Measurements from ENCODE around the gene UQCR11.
A peak's percentile ranks its signal among the peaks of the same experiment; 100 is the strongest.
"Not testable (repeated sequence)": the region's sequence is repeated elsewhere in the genome, so short reads cannot be mapped to it uniquely, and the experiment has no call there.

Gene UQCR11

GRCh38 chr19:1605236-1606137, at the start of gene UQCR11:
TSS of gene UQCR11 (minus strand) at chr19:1605462. CDS start at chr19:1605409, 53 bp downstream.
- DNase-seq (ENCODE audit: low spot score) = peak; percentile 88

- DNase-seq (ENCODE audit: low spot score) = no peak
These were observed 49.0 kb upstream of the UQCR11 start for GRCh38 chr19:1654178-1654792.

- DNase-seq (ENCODE audit: low spot score) = no peak
These were observed 48.0 kb upstream of the UQCR11 start for GRCh38 chr19:1653300-1653628.

- peak; percentile 96 for DNase-seq (ENCODE audit: low spot score)
These were observed 47.4 kb upstream of the UQCR11 start, which contains the start of gene TCF3 for GRCh38 chr19:1652471-1653299. TSS of gene TCF3 (minus strand) at chr19:1652615. CDS start at chr19:1650248, 2,367 bp downstream.

- no peak for DNase-seq (ENCODE audit: low spot score)
These were observed 46.5 kb upstream of the UQCR11 start for GRCh38 chr19:1651568-1652291.

GRCh38 chr19:1650650-1651567, 45.6 kb upstream of the UQCR11 start:
- no peak for DNase-seq (ENCODE audit: low spot score)

- no peak for DNase-seq (ENCODE audit: low spot score)
These were observed 44.7 kb upstream of the UQCR11 start for GRCh38 chr19:1649706-1650649.

GRCh38 chr19:1648920-1649541, 43.8 kb upstream of the UQCR11 start:
- no peak for DNase-seq (ENCODE audit: low spot score)

GRCh38 chr19:1648459-1648849, 43.2 kb upstream of the UQCR11 start:
- DNase-seq (ENCODE audit: low spot score) = no peak

GRCh38 chr19:1647501-1648458, 42.5 kb upstream of the UQCR11 start:
- DNase-seq (ENCODE audit: low spot score) = no peak

GRCh38 chr19:1646659-1647453, 41.6 kb upstream of the UQCR11 start:
- DNase-seq (ENCODE audit: low spot score) = no peak

- no peak for DNase-seq (ENCODE audit: low spot score)
These were observed 40.9 kb upstream of the UQCR11 start for GRCh38 chr19:1646149-1646548.

GRCh38 chr19:1645299-1645698, 40.0 kb upstream of the UQCR11 start:
- DNase-seq (ENCODE audit: low spot score) = no peak

- DNase-seq (ENCODE audit: low spot score) = no peak
These were observed 38.8 kb upstream of the UQCR11 start for GRCh38 chr19:1644070-1644469.

GRCh38 chr19:1640893-1641448, 35.7 kb upstream of the UQCR11 start:
- DNase-seq (ENCODE audit: low spot score) = not testable (repeated sequence)

- no peak for DNase-seq (ENCODE audit: low spot score)
These were observed 31.3 kb upstream of the UQCR11 start for GRCh38 chr19:1636325-1637236.
